NCI-H446 (cell line): ENCODE results near the gene ZCCHC4.
A peak's percentile ranks its signal among the peaks of the same experiment; 100 is the strongest.
"Not testable (repeated sequence)": the region's sequence is repeated elsewhere in the genome, so short reads cannot be mapped to it uniquely, and the experiment has no call there.

ENCODE experiments used
- DNase-seq, 2 experiments: peaks; one replicate each; lab custom pipeline; 2025; lab: John Stamatoyannopoulos, UW

The ZCCHC4 gene

DNA sequence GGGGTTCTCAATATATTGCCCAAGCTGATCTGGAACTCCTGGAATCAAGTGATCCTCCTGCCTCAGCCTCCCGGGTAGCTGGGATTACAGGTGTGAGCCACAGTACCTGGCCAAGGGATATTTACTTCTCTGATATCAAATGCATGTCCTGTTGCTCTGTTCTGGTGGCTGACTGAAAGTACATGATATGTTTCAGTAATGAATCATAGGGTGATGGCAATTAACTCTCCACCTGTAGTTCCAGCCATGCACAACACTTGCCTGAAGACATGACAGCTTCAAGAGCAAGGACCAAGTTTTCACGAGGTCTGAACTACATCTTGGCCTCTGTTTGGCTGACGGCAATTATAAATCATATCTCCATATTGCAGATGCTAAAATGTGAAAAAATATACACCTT, 9.1 kb downstream of the ZCCHC4 start:
- no peak for DNase-seq

GRCh38 chr4:25328463-25328862, 15.9 kb downstream of the ZCCHC4 start:
- not testable (repeated sequence) for DNase-seq

- DNase-seq, result no peak
Observed at GRCh38 chr4:25330335-25330734, 17.8 kb downstream of the ZCCHC4 start.

GRCh38 chr4:25330905-25331808, 18.6 kb downstream of the ZCCHC4 start:
- DNase-seq, result no peak

DNA sequence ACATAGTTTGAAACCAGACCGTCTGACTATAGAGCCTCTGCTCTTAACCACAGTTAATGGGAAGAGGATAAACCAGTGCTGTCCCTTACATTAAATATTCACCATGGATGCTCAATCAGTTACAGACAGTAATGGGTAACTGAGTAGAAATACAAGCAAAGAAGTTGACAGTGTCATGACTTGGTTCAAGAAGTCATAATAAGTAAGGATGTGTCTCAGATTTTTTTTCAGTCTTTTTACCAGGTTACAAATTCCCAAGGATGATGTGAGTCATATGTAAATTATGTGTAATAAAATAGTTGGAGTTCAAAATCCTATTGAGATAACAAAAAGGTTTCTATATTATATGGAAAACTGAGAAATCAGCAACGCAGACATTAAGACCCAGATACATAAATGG, 31.1 kb downstream of the ZCCHC4 start:
- no peak for DNase-seq

DNA sequence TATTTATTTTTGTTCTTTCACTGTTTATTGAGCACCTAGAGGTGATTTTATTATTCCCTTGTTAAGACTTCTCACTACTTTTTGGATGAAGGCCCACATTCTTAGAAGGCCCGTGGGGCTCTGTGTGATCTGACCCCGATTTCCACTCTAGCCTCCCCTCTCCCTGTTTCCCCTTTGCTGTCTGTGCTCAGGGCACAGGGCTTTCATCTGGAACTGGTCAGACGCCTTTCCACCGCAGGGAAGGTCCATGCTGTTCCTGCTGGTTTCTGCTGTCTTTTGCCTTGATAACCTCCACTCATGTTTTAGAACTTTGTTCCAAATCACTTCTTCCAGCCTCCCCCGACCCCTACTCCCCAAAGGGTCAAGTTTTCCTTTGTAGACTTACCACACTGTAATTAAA, 33.2 kb downstream of the ZCCHC4 start:
- DNase-seq, result no peak

GRCh38 chr4:25346913-25347312, 34.3 kb downstream of the ZCCHC4 start:
- DNase-seq, result no peak

GRCh38 chr4:25347473-25347872, 34.9 kb downstream of the ZCCHC4 start:
- DNase-seq, result no peak

DNA sequence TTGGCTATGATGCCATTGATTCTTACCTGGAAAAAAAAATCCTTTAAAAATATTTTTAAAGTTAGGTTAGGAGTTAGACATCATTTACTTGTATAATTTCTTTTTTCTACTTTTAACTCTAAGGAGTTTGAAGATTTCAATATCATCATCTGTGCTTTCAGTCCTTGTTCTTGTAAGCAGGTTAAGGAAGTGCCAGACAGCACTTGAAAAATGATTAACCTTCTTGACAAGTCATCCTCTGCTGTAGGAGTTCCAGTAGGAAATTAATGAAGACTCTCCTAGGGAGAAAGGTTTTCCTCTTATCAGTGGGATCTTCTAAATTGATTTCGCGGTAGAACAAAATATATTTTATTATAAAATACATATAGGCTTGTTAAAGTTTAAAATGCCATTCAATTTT, 35.4 kb downstream of the ZCCHC4 start:
- DNase-seq, result no peak

DNA sequence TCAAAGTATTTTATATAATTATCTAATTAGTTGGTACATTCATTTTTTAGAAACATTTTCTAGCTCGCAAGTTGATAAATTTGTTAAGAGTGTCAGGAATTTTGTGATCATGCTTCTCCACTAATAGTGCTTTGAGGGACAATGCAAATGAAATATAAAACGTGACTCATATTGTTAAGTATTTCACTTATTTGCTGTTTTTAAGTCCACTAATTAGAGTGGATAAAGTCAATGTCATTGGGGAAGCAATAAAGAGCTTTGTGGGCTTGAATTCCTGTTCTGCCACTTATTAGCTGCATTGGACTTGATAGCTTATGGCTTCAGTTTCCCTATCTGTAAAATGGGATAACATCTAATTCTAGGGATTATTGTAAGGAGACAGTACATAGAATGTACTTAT, 38.0 kb downstream of the ZCCHC4 start:
- DNase-seq, result no peak

- no peak for DNase-seq
Observed at GRCh38 chr4:25351777-25352416, 39.3 kb downstream of the ZCCHC4 start.

- no peak for DNase-seq
Observed at GRCh38 chr4:25356068-25356467, 43.5 kb downstream of the ZCCHC4 start.

DNA sequence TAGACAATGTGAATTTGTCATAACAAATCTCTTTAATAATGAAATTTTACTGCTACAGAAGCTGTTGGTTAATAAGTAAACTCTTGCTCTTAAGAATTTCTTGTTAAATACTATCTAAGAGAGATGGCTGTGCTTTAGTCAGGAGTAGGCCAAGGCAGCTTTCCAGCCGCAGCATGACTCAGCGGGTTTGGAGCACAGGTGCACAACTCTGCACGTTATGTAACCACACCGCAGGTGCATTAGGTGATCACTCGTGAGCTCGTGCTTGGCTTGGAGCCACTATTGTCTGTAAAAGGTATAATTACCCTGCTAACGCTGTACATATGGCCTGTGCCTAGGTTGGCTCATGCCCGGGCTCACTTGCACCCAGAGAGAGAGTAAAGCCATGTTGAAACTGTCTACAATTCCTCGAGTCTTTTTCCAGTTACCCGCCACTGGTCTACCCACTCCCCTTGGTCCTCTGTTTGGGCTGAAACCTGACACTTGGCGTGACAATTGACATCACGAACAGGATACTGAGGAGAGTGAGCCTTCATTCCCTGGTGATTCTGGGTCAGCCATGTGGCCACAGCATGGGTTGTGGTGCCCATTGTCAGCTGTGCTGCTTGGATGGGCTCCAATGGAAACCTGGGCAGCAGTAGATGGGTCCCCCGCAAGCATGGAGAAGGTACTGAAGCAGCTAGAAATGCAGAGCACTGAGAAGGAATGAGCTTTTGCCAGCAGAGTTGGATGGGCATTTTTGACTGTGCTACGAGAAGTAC, 46.1 kb downstream of the ZCCHC4 start:
- no peak for DNase-seq

GRCh38 chr4:25361253-25361652, 48.7 kb downstream of the ZCCHC4 start:
- no peak for DNase-seq

DNA sequence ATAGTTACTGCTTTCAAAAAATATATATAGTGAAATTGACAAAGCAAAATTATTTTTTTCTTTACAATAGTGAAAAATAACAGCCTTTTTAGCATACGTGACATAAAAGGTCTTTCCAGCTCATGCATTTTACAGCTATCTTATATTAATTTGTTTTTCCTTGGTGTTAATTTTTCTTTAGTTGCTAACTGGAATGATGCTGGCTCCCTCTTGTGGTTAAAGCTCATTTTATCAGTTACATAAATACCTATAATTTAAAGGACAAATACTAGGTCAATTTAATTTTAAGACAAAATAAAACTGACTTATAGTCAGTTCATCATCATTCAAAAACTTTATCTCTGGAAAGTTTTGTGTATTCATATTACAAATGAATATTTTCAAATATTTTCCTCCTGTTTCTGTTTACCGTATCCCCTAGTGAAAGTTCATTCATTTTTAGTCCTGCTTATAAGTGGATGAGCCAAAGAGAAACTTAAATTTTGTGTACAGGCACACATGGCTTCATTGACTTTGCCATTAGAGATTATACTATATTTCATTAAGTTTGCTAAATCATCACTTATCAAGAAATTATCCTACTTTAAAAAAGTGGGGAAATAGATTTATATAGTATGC, 54.5 kb downstream of the ZCCHC4 start:
- DNase-seq, result peak in 1 of 2 experiments; percentile 35

- DNase-seq, result no peak
Observed at GRCh38 chr4:25367877-25368276, 55.3 kb downstream of the ZCCHC4 start.

GRCh38 chr4:25368315-25368714, 55.7 kb downstream of the ZCCHC4 start:
- DNase-seq, result no peak

DNA sequence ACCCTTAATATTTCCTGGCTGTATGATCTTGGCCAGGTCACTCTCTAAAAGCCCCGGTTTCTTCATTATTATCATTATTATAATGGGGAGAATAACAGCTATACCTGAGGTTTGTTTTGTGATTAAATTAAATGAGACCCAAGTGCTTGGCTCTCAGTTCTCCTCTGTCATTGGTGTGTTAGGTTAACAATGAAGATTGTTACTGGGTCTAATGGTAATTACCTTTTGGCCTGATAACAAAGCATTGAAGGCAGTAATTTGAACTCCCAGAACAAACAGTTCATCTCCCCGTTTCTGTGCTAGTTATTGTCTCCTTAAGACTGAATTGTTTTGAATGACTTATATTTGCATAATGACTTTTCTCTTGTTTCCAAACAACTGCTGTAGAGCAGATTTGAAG, 57.7 kb downstream of the ZCCHC4 start:
- no peak for DNase-seq

GRCh38 chr4:25372549-25372948, 60.0 kb downstream of the ZCCHC4 start:
- not testable (repeated sequence) for DNase-seq

DNA sequence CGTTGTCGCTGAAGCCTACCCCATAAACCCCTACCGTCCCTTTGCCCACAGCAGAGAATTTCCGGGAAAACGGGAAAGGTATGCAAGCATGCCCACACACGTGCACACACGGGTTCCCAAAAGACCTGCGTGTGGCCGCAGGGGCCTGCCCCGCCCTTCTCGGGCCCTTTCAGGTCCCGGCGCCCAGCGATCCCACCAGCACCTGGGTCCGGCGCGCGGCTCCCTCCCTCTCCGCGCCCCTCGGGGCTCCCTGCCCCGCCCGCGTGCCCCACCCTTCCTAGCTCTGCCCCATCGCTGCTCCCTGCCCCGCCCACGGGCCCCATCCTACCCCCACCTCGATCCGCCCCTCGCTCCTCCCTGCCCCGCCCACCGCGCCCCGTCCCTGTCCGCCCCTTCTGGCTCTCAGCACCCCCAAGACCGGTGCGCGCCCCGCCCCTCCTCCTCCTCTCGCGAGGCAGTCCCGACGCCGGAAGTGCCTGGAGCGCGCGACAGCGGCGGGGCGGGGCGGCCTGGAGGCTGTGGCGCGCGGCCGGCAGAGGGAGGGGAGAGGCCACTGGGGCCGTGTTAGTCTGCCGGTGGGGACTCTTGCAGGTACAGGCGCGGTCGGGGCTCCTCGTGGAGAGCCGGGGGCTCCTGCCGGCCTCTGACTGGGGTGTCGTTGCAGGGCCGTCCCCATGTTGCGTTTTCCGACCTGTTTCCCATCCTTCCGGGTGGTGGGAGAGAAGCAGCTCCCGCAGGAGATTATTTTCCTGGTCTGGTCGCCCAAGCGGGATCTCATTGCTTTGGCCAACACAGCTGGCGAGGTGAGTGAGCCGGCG, 64.4 kb downstream of the ZCCHC4 start, which contains the start of gene ANAPC4:
ANAPC4 (plus strand) TSS at position 510 of the 818 bp plus-strand sequence; CDS start at position 675, 165 bp downstream.
- DNase-seq, result peak; percentile 74 to 90
